CD14-positive monocyte (primary cell): ENCODE results near the gene NRP2. TPM values are rescaled to one million over a fixed set of nuclear protein-coding genes. Genes with fewer than 3 reads are reported as not detected.

Experiments
- DNase-seq, 3 donors: peaks; one replicate each; pipeline ENCODE4 v3.0.0-alpha.2; 2011 to 2022
- H2AFZ ChIP-seq: 2 replicates; pipeline ENCODE4 v1.6.0; 2012; ENCODE audit warnings: mild to moderate bottlenecking, low read depth, low read length, inconsistent platforms; ENCODE audit not compliant: insufficient read depth, poor library complexity, severe bottlenecking
- H3K27ac ChIP-seq, 2 donors: 1 replicate in 1 of 2; 2 replicates in 1 of 2; pipeline ENCODE4 v1.5.1; 2012 to 2013; ENCODE audit warnings: low read length in 2 of 2, control low read depth in 1 of 2, inconsistent platforms in 1 of 2, low read depth in 1 of 2, mild to moderate bottlenecking in 1 of 2
- H3K27me3 ChIP-seq, 2 donors: one replicate each; pipeline versions ENCODE4 v1.6.0 to v1.6.1; 2011 to 2013; ENCODE audit warnings: low read length in 2 of 2; ENCODE audit not compliant: control insufficient read depth in 2 of 2, insufficient read depth in 2 of 2
- H3K36me3 ChIP-seq, 2 donors: replicated peaks in 1 of 2; 1 replicate in 1 of 2; 2 replicates in 1 of 2; pipeline versions ENCODE4 v1.5.1 to v1.6.1; 2012 to 2013; ENCODE audit warnings: low read length in 2 of 2, control low read depth in 1 of 2, inconsistent platforms in 1 of 2, mild to moderate bottlenecking in 1 of 2; ENCODE audit not compliant: insufficient read depth in 2 of 2, control insufficient read depth in 1 of 2
- H3K4me1 ChIP-seq, 2 donors: 1 replicate in 1 of 2; 2 replicates in 1 of 2; pipeline versions ENCODE4 v1.5.1 to v1.6.1; 2012 to 2013; ENCODE audit warnings: low read length in 2 of 2, control low read depth in 1 of 2, inconsistent platforms in 1 of 2, mild to moderate bottlenecking in 1 of 2, moderate library complexity in 1 of 2; ENCODE audit not compliant: insufficient read depth in 2 of 2, control insufficient read depth in 1 of 2
- H3K4me2 ChIP-seq: replicated peaks from 2 replicates; pipeline ENCODE3; 2012; ENCODE audit warnings: low read length, moderate library complexity, mild to moderate bottlenecking; ENCODE audit not compliant: poor library complexity, severe bottlenecking; ENCODE audit errors: extremely low read depth
- H3K4me3 ChIP-seq, 3 experiments: fragments of 200-600 bp in 1 of 3; sonication (generic) in 1 of 3; replicated peaks in 1 of 3; 1 replicate in 2 of 3; 2 replicates in 1 of 3; pipeline ENCODE4 v1.5.1; 2011 to 2013; ENCODE audit warnings: low read length in 3 of 3, mild to moderate bottlenecking in 3 of 3, control low read depth in 2 of 3, low read depth in 2 of 3, inconsistent platforms in 1 of 3, moderate library complexity in 1 of 3
- H3K79me2 ChIP-seq: 2 replicates; pipeline ENCODE4 v1.6.0; 2012; ENCODE audit warnings: mild to moderate bottlenecking, control low read depth, inconsistent platforms, low read length, moderate library complexity; ENCODE audit not compliant: insufficient read depth
- H3K9ac ChIP-seq: 2 replicates; pipeline ENCODE4 v1.6.0; 2017; ENCODE audit warnings: low read length, mild to moderate bottlenecking; ENCODE audit not compliant: insufficient read depth, poor library complexity, severe bottlenecking
- H3K9me3 ChIP-seq, 2 donors: replicated peaks in 1 of 2; 1 replicate in 1 of 2; 2 replicates in 1 of 2; pipeline versions ENCODE4 v1.5.1 to v1.6.1; 2012 to 2013; ENCODE audit warnings: low read length in 2 of 2, control low read depth in 1 of 2; ENCODE audit not compliant: control insufficient read depth in 1 of 2, insufficient read depth in 1 of 2
- H4K20me1 ChIP-seq: 2 replicates; pipeline ENCODE4 v1.6.0; 2012; ENCODE audit warnings: mild to moderate bottlenecking, low read length, control low read depth, moderate library complexity; ENCODE audit not compliant: insufficient read depth
- H3K27ac Mint-ChIP-seq, 7 donors: one replicate each; pipeline ENCODE4 v1.8.0; 2020; ENCODE audit warnings: mild to moderate bottlenecking in 7 of 7, mixed read lengths in 7 of 7, moderate library complexity in 6 of 7, inconsistent platforms in 2 of 7
- H3K27me3 Mint-ChIP-seq, 3 donors: one replicate each; pipeline ENCODE4 v1.8.0; 2021 to 2022; ENCODE audit warnings: low read depth in 3 of 3, mild to moderate bottlenecking in 3 of 3, mixed read lengths in 3 of 3, moderate library complexity in 3 of 3, inconsistent platforms in 1 of 3
- H3K36me3 Mint-ChIP-seq, 2 donors: one replicate each; pipeline ENCODE4 v1.8.0; 2020; ENCODE audit warnings: mixed read lengths in 2 of 2, inconsistent platforms in 1 of 2, mild to moderate bottlenecking in 1 of 2
- H3K4me1 Mint-ChIP-seq: one replicate; pipeline ENCODE4 v1.8.0; 2020; ENCODE audit warnings: mild to moderate bottlenecking, mixed read lengths
- H3K4me3 Mint-ChIP-seq, 2 donors: one replicate each; pipeline ENCODE4 v1.8.0; 2020; ENCODE audit warnings: mild to moderate bottlenecking in 2 of 2, mixed read lengths in 2 of 2, moderate library complexity in 1 of 2
- H3K9me3 Mint-ChIP-seq, 7 donors: one replicate each; pipeline ENCODE4 v1.8.0; 2020 to 2022; ENCODE audit warnings: mixed read lengths in 7 of 7, mild to moderate bottlenecking in 6 of 7, moderate library complexity in 6 of 7, inconsistent platforms in 2 of 7
- WGBS: methylation state at CpG from one replicate; pipeline ENCODE4 v1.1.5; 2013; ENCODE audit warnings: missing lambda C conversion rate; ENCODE audit not compliant: insufficient coverage; 5-methylcytosine and 5-hydroxymethylcytosine counted together
- intact Hi-C, 2 donors: fragments of 100-400 bp; cut with micrococcal nuclease; formaldehyde crosslinking; loops; one replicate each; pipeline versions ENCODE4 v1.15.0 to v1.15.1; 2023
- polyA plus RNA-seq, 3 donors: library from polyadenylated mRNA; depleted of rRNA in 1 of 3; unstranded in 2 of 3; stranded (reverse) in 1 of 3; fragments of 300-500 nt in 2 of 3; fragments of >200 nt in 1 of 3; fragmentation: Illumina TruSeq in 2 of 3; gene quantifications; 1 replicate in 2 of 3; 2 replicates in 1 of 3; pipeline ENCODE4 v1.2.3, GENCODE V29; 2012 to 2021
- TF ChIP-seq, protein P1 (sequence below): fragments of 200-600 bp; IDR thresholded peaks from one replicate; pipeline ENCODE4 v1.8.0; 2022; ENCODE audit warnings: antibody characterized with exemption, mild to moderate bottlenecking

Gene NRP2
- polyA plus RNA-seq, 3 donors, result 0.97 to 3.3 (median 1.6) TPM

DNA sequence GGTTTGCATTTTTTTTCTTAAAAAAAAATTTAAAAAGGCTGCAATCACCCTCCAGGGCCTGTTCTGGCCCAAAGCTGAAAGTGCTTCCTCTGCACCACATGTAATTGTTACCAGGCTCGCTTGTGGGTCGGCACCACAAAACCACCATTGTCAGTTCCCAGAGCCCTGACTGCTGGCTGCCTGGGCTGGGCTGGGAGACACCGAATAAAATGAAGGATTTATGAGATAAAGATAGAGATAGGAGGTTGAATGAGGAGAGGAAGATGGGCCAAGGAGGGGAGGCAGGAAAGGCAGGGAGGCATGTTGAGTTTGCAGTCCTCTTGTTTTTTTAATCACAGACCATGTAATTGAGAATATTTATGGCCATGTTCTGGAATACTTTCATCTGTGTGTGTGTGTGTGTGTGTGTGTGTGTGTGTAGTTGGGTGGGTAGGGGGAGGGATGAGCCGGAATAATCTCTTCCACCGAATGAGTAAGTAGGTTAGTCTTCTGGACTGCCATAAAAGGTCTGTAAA is 14.7 kb downstream of the NRP2 start:
- no peak for DNase-seq
- intact Hi-C loops, result no loop called here
- peaks cover 29 to 34% of the 10 kb centered on the region in 2 donors for H3K4me1 ChIP-seq
- H3K27me3 ChIP-seq, result peaks cover 0 to 6% of the 10 kb centered on the region in 2 donors
- no peak overlapping the region for H3K9ac ChIP-seq
- TF ChIP-seq, protein P1, sequence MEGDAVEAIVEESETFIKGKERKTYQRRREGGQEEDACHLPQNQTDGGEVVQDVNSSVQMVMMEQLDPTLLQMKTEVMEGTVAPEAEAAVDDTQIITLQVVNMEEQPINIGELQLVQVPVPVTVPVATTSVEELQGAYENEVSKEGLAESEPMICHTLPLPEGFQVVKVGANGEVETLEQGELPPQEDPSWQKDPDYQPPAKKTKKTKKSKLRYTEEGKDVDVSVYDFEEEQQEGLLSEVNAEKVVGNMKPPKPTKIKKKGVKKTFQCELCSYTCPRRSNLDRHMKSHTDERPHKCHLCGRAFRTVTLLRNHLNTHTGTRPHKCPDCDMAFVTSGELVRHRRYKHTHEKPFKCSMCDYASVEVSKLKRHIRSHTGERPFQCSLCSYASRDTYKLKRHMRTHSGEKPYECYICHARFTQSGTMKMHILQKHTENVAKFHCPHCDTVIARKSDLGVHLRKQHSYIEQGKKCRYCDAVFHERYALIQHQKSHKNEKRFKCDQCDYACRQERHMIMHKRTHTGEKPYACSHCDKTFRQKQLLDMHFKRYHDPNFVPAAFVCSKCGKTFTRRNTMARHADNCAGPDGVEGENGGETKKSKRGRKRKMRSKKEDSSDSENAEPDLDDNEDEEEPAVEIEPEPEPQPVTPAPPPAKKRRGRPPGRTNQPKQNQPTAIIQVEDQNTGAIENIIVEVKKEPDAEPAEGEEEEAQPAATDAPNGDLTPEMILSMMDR, result no peak
- Mint-ChIP-seq H3K4me1 (peaks cover 33% of the 10 kb centered on the region), H3K27ac (peak overlapping the region in 1 of 7 donors; percentile 50), H3K27me3 (peaks cover 8 to 22% (median 11%) of the 10 kb centered on the region in 3 donors), H3K36me3 (no peaks in the 10 kb centered on the region), H3K9me3 (no peaks in the 10 kb centered on the region), H3K4me3 (no peak overlapping the region)
- no peak overlapping the region for H3K4me3 ChIP-seq
- no peak overlapping the region for H3K27ac ChIP-seq
- H3K79me2 ChIP-seq, result no peaks in the 10 kb centered on the region
- no peaks in the 10 kb centered on the region for H4K20me1 ChIP-seq
- WGBS, result 73% methylated on average over 3 of the region's 5 CpGs
- no peak overlapping the region for H2AFZ ChIP-seq
- H3K36me3 ChIP-seq, result no peaks in the 10 kb centered on the region
- H3K4me2 ChIP-seq, result no peak overlapping the region
- H3K9me3 ChIP-seq, result no peaks in the 10 kb centered on the region

DNA sequence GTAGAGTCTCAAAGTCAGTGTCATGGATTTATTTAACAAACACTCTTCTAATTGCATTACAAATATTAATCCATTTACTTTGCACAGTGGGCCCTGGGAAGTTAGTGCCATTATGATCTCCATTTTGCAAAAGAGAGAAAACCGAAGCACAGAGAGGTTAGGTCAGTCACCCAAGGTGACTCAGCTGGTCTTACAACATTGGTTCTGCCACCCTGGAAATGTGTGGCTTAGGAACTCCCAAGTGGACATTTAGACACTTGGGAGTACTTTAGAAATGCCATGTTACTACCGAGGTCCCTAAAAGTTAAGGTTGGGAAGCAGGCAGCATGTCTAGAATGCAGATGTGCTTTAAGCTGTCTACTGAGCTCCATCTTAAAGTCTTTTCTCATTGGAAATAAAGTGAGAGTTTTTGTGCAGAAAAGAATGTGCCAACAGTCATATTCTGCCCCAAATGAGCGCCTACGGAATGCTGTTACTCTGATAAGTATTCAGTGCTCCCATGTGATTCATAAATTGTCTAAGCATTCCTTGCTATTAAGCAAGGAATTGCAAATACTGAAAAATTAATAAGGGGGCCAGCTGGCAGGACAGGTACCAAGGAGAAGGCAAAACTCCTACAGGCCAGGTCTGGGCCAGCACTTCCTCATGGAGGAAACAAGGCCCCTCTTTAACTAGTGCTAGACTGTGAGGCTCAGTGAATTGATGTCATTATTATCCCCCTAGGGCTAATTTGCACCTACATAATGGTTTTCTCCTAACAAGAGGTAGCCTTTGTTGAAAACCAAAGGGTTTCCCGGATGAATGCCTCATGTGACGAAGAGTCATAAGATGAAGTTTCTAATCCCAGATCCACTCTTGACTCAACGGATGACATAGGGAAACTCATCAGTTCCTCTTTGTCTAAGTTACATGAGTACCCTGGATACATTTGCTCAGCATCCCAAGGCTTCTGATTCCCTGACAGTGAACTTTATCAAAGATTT is 16.3 kb downstream of the NRP2 start:
- no peaks in the 10 kb centered on the region for H4K20me1 ChIP-seq
- H3K4me1 ChIP-seq, result peaks cover 29 to 34% of the 10 kb centered on the region in 2 donors
- no peaks in the 10 kb centered on the region for H3K36me3 ChIP-seq
- H3K27me3 ChIP-seq, result no peaks in the 10 kb centered on the region
- TF ChIP-seq, protein P1, result no peak
- Mint-ChIP-seq H3K4me1 (peaks cover 33% of the 10 kb centered on the region), H3K9me3 (no peaks in the 10 kb centered on the region), H3K4me3 (peak overlapping the region in 1 of 2 donors; percentile 7), H3K36me3 (no peaks in the 10 kb centered on the region), H3K27me3 (peaks cover 2 to 12% (median 11%) of the 10 kb centered on the region in 3 donors), H3K27ac (peak overlapping the region; percentile 83 to 92 (median 89))
- no peaks in the 10 kb centered on the region for H3K9me3 ChIP-seq
- no peaks in the 10 kb centered on the region for H3K79me2 ChIP-seq
- peak; percentile 76 to 97 (median 88) for DNase-seq
- no peak overlapping the region for H3K9ac ChIP-seq
- 55% methylated on average over 5 of the region's 7 CpGs for WGBS
- no peak overlapping the region for H3K4me3 ChIP-seq
- H3K27ac ChIP-seq, result peak overlapping the region; percentile 28 to 68
- no peak overlapping the region for H2AFZ ChIP-seq
- intact Hi-C loops, result no loop called here
- H3K4me2 ChIP-seq, result peak overlapping the region; percentile 8
